K562 (cell line): ENCODE data around the gene FZD4. TPM values are rescaled to one million over a fixed set of nuclear protein-coding genes. Genes with fewer than 3 reads are reported as not detected.

Experiments
- BRD9 ChIP-seq: fragments of 450-650 bp; IDR thresholded peaks from 2 replicates; pipeline ENCODE4 v1.6.1; 2018; ENCODE audit warnings: low read depth; ENCODE audit not compliant: partially characterized antibody
- CHD4 ChIP-seq: fragments of 200-600 bp; sonication (generic); IDR thresholded peaks from 3 replicates; pipeline ENCODE4 v1.6.1; 2012; ENCODE audit warnings: low read depth, mild to moderate bottlenecking, mixed read lengths, low read length, inconsistent platforms; ENCODE audit not compliant: insufficient read depth, insufficient replicate concordance, poor library complexity, severe bottlenecking
- FOXA3 ChIP-seq, 2 experiments: fragments of 450-650 bp in 1 of 2; sonication (generic) in 1 of 2; formaldehyde crosslinking; IDR thresholded peaks in 1 of 2; conservative IDR thresholded peaks in 1 of 2; 2 replicates each; pipeline versions ENCODE4 v1.4.0 to v1.8.0; 2020 to 2022; ENCODE audit warnings: mild to moderate bottlenecking in 2 of 2, missing genetic modification reagents in 1 of 2
- JUN ChIP-seq, 2 experiments: sonication (generic) in 1 of 2; formaldehyde crosslinking in 1 of 2; IDR thresholded peaks; 2 replicates each; pipeline versions ENCODE4 v1.6.1 to v1.8.0; 2012 to 2022; ENCODE audit warnings: borderline replicate concordance in 2 of 2, mild to moderate bottlenecking in 2 of 2, improper control_type of control experiment in 1 of 2, low read depth in 1 of 2, low read length in 1 of 2, missing genetic modification reagents in 1 of 2
- KDM1A ChIP-seq, 2 experiments: fragments of 450-650 bp; IDR thresholded peaks; 2 replicates each; pipeline ENCODE4 v1.6.1; 2016; ENCODE audit warnings: mild to moderate bottlenecking in 2 of 2
- KLF16 ChIP-seq: IDR thresholded peaks from 2 replicates; pipeline ENCODE4 v1.6.1; 2016; ENCODE audit warnings: antibody characterized with exemption
- MAFK ChIP-seq: IDR thresholded peaks from 2 replicates; pipeline ENCODE4 v1.6.1; 2011; ENCODE audit warnings: low read length, improper control_type of control experiment
- SMAD2 ChIP-seq: fragments of 150-350 bp; IDR thresholded peaks from 2 replicates; pipeline ENCODE4 v1.6.1; 2014; ENCODE audit warnings: low read depth, mild to moderate bottlenecking, low read length
- SMAD4 ChIP-seq: fragments of 250-450 bp; sonication (Bioruptor Pico); conservative IDR thresholded peaks from 2 replicates; pipeline ENCODE4 v1.8.0; 2021; ENCODE audit warnings: inconsistent platforms, mild to moderate bottlenecking, moderate library complexity
- SMARCA4 ChIP-seq: fragments of 450-650 bp; IDR thresholded peaks from 2 replicates; pipeline ENCODE4 v1.6.1; 2016
- TCF3 ChIP-seq: sonication (generic); formaldehyde crosslinking; IDR thresholded peaks from 2 replicates; pipeline ENCODE4 v1.4.0; 2020; ENCODE audit warnings: mild to moderate bottlenecking, missing genetic modification reagents
- YY1 ChIP-seq, 3 experiments: IDR thresholded peaks; 2 replicates each; pipeline ENCODE4 v1.6.1; 2011; ENCODE audit warnings: low read length in 2 of 3, mild to moderate bottlenecking in 2 of 3, moderate library complexity in 2 of 3, borderline replicate concordance in 1 of 3, control low read depth in 1 of 3, low read depth in 1 of 3; ENCODE audit not compliant: insufficient read depth in 3 of 3, insufficient replicate concordance in 2 of 3, control insufficient read depth in 1 of 3, insufficient read length in 1 of 3; ENCODE audit errors: extremely low read depth in 1 of 3
- ZBTB8A ChIP-seq: fragments of 450-650 bp; IDR thresholded peaks from 2 replicates; pipeline ENCODE4 v1.6.1; 2018; ENCODE audit warnings: mild to moderate bottlenecking, moderate library complexity; ENCODE audit not compliant: partially characterized antibody
- ZNF384 ChIP-seq: IDR thresholded peaks from 2 replicates; pipeline ENCODE4 v1.6.1; 2012; ENCODE audit warnings: low read depth, low read length, improper control_type of control experiment
- polyA plus RNA-seq, 8 experiments: library from polyadenylated mRNA; depleted of rRNA in 4 of 8; stranded (reverse) in 5 of 8; unstranded in 3 of 8; fragments of >200 nt; fragmentation: Nextera tagmentation in 2 of 8; fragmentation: Illumina TruSeq in 1 of 8; extraction: Ambion mirVana in 2 of 8; extraction: Trizol in 1 of 8; gene quantifications; 2 replicates each; pipeline versions ENCODE4 v1.2.1 to v1.2.3, GENCODE V29; 2011 to 2014; ENCODE audit warnings: inconsistent platforms in 1 of 8, missing spikeins in 1 of 8
- total RNA-seq, 7 experiments: library from RNA; depleted of rRNA in 6 of 7; stranded (reverse); fragments of >200 nt in 6 of 7; fragmentation: Illumina TruSeq in 2 of 7; extraction: Trizol in 2 of 7; gene quantifications; 2 replicates each; pipeline versions ENCODE4 v1.2.1 to v1.2.3, GENCODE V29; 2011 to 2021; ENCODE audit warnings: low replicate concordance in 1 of 7
- TF ChIP-seq, protein P1 (sequence below): sonication (generic); formaldehyde crosslinking; IDR thresholded peaks from 2 replicates; pipeline ENCODE4 v1.8.0; 2022; ENCODE audit warnings: mild to moderate bottlenecking, low read depth, missing genetic modification reagents
- TF ChIP-seq, protein P2 (sequence below): fragments of 200-800 bp; sonication (Bioruptor generic); IDR thresholded peaks from 2 replicates; pipeline ENCODE4 v1.6.1; 2016; ENCODE audit warnings: missing genetic modification characterization, missing compliant biosample characterization
- TF ChIP-seq, protein P3 (sequence below), 2 experiments: fragments of 450-650 bp in 1 of 2; sonication (generic) in 1 of 2; formaldehyde crosslinking; conservative IDR thresholded peaks; 2 replicates each; pipeline versions ENCODE4 v1.4.0 to v1.8.1; 2020 to 2022; ENCODE audit warnings: mild to moderate bottlenecking in 1 of 2, missing genetic modification reagents in 1 of 2

Gene FZD4
- total and polyA plus RNA-seq, 9 of the 15 experiments (the other 6 are each of a cell fraction or from before 2014, with no cell fraction given): 1.2 to 7.9 (median 5.8) TPM

DNA sequence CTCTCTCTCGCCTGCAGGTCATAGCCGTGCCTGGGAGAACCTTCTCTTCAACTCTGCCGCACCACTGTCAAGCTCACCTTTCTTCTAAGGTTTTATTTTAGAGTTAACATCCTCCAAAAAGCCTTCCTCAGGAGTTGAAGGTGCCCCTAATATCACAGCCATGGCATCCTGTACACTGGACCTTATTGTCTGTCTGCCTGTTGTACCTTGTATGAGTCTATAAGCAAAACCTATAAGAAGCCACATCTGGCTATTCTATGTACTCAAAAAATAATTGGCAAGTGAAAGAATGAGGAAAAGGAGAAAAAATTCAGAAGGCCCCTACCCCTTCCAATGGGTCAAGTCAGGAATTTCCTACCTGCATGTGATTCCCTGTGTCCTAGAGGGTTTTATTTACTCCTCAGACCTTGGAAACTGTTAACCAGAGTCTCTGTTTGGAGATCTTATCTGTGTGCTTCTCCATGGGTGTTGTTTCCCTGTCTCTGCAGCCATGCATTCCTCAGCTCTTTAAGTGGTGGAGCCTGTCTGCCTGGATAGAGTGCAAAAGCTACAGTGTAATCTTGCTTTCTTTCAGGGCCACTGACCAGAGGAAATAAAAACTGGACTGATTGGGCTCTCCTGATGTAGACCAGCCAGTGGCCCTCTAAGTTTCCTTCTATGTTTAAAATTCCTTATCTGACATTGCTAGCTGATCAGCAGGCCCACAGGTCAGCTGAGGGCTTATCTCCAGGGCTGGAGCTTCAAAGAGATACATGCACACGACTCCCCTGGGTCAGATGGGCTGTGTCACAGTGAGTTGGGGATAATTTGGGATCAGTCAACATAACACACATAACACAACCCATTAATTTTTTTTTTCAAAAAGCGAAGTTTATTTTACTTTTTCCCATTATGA lies 44.9 kb upstream of the FZD4 start (continued):
- TF ChIP-seq, protein P1, sequence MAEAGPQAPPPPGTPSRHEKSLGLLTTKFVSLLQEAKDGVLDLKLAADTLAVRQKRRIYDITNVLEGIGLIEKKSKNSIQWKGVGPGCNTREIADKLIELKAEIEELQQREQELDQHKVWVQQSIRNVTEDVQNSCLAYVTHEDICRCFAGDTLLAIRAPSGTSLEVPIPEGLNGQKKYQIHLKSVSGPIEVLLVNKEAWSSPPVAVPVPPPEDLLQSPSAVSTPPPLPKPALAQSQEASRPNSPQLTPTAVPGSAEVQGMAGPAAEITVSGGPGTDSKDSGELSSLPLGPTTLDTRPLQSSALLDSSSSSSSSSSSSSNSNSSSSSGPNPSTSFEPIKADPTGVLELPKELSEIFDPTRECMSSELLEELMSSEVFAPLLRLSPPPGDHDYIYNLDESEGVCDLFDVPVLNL (CRISPR knock-in tag): no peak
- TF ChIP-seq KDM1A (IDR thresholded peaks at IDR 0.05): peak; percentile 80 to 85; a peak in 3 of 4 replicates
- TF ChIP-seq BRD9: peak; percentile 82
- TF ChIP-seq, protein P2, sequence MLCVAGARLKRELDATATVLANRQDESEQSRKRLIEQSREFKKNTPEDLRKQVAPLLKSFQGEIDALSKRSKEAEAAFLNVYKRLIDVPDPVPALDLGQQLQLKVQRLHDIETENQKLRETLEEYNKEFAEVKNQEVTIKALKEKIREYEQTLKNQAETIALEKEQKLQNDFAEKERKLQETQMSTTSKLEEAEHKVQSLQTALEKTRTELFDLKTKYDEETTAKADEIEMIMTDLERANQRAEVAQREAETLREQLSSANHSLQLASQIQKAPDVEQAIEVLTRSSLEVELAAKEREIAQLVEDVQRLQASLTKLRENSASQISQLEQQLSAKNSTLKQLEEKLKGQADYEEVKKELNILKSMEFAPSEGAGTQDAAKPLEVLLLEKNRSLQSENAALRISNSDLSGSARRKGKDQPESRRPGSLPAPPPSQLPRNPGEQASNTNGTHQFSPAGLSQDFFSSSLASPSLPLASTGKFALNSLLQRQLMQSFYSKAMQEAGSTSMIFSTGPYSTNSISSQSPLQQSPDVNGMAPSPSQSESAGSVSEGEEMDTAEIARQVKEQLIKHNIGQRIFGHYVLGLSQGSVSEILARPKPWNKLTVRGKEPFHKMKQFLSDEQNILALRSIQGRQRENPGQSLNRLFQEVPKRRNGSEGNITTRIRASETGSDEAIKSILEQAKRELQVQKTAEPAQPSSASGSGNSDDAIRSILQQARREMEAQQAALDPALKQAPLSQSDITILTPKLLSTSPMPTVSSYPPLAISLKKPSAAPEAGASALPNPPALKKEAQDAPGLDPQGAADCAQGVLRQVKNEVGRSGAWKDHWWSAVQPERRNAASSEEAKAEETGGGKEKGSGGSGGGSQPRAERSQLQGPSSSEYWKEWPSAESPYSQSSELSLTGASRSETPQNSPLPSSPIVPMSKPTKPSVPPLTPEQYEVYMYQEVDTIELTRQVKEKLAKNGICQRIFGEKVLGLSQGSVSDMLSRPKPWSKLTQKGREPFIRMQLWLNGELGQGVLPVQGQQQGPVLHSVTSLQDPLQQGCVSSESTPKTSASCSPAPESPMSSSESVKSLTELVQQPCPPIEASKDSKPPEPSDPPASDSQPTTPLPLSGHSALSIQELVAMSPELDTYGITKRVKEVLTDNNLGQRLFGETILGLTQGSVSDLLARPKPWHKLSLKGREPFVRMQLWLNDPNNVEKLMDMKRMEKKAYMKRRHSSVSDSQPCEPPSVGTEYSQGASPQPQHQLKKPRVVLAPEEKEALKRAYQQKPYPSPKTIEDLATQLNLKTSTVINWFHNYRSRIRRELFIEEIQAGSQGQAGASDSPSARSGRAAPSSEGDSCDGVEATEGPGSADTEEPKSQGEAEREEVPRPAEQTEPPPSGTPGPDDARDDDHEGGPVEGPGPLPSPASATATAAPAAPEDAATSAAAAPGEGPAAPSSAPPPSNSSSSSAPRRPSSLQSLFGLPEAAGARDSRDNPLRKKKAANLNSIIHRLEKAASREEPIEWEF (CRISPR knock-in tag): no peak; the same call in 1 of the 2 replicates
- peak in 1 of 3 experiments; percentile 9 for TF ChIP-seq YY1 (IDR thresholded peaks at IDR 0.05; ENCODE audit: borderline replicate concordance in 1 of 3, control insufficient read depth in 1 of 3, extremely low read depth in 1 of 3, insufficient read depth in 3 of 3, insufficient read length in 1 of 3, insufficient replicate concordance in 2 of 3, low read depth in 1 of 3, low read length in 2 of 3)
- no peak; the same call in 1 of the 2 replicates for TF ChIP-seq JUN (IDR thresholded peaks at IDR 0.05; ENCODE audit: borderline replicate concordance, low read depth, low read length)
- no peak for TF ChIP-seq JUN (CRISPR knock-in tag; IDR thresholded peaks at IDR 0.05; ENCODE audit: borderline replicate concordance)
- peak; percentile 97 for TF ChIP-seq SMARCA4
- peak; percentile 90 for TF ChIP-seq KLF16
- no peak for TF ChIP-seq SMAD2
- peak; percentile 52 for TF ChIP-seq ZNF384
- TF ChIP-seq MAFK: peak; percentile 82
- peak; percentile 93 for TF ChIP-seq TCF3 (CRISPR knock-in tag)
- TF ChIP-seq FOXA3 (CRISPR knock-in tag; conservative IDR thresholded peaks at IDR 0.05 in 1 of 2, IDR thresholded peaks at IDR 0.05 in 1 of 2): peak in 1 of 2 experiments; percentile 32; a peak in 1 of 4 replicates
- TF ChIP-seq SMAD4 (CRISPR knock-in tag): peak; percentile 84
- TF ChIP-seq CHD4: no peak
- no peak for TF ChIP-seq ZBTB8A
- TF ChIP-seq, protein P3, sequence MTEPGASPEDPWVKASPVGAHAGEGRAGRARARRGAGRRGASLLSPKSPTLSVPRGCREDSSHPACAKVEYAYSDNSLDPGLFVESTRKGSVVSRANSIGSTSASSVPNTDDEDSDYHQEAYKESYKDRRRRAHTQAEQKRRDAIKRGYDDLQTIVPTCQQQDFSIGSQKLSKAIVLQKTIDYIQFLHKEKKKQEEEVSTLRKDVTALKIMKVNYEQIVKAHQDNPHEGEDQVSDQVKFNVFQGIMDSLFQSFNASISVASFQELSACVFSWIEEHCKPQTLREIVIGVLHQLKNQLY (CRISPR knock-in tag; conservative IDR thresholded peaks at IDR 0.05): no peak
